IPS-15b (cell line): ENCODE measurements around the gene CEP295NL.
"Not testable (repeated sequence)": the region's sequence is repeated elsewhere in the genome, so short reads cannot be mapped to it uniquely, and the experiment has no call there.

Experiments used
- H3K27me3 ChIP-seq: one replicate; pipeline ENCODE4 v1.6.1; 2013; ENCODE audit warnings: low read length; ENCODE audit not compliant: control insufficient read depth, insufficient read depth
- H3K36me3 ChIP-seq: one replicate; pipeline ENCODE4 v1.6.1; 2013; ENCODE audit warnings: low read length; ENCODE audit not compliant: control insufficient read depth, insufficient read depth
- H3K4me1 ChIP-seq: one replicate; pipeline ENCODE4 v1.6.1; 2013; ENCODE audit warnings: mild to moderate bottlenecking, low read length; ENCODE audit not compliant: control insufficient read depth, insufficient read depth
- H3K4me3 ChIP-seq: one replicate; pipeline ENCODE4 v1.5.1; 2013; ENCODE audit warnings: low read depth, low read length
- H3K9ac ChIP-seq: one replicate; pipeline ENCODE4 v1.6.1; 2013; ENCODE audit warnings: low read depth, mild to moderate bottlenecking, low read length
- H3K9me3 ChIP-seq: one replicate; pipeline ENCODE4 v1.6.1; 2013; ENCODE audit warnings: mild to moderate bottlenecking, low read length; ENCODE audit not compliant: control insufficient read depth, insufficient read depth

CEP295NL gene

DNA sequence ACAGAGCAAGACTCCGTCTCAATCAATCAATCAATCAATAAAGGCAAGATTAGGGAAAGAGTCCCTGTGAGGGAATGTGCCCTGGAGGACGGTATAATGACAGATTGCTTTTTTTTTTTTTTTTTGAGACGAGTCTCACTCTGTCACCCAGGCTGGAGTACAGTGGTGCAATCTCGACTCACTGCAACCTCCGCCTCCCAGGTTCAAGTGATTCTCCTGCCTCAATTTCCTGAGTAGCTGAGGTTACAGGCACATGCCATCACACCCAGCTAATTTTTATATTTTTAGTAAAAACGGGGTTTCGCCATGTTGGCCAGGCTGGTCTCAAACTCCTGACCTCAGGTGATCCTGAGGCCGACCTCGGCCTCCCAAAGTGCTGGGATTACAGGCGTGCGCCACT is 12.9 kb downstream of the CEP295NL start:
- not testable (repeated sequence) for H3K27me3 ChIP-seq, H3K4me3 ChIP-seq, H3K9me3 ChIP-seq, H3K4me1 ChIP-seq, H3K9ac ChIP-seq, H3K36me3 ChIP-seq

GRCh38 chr17:78889531-78889930 is 13.5 kb downstream of the CEP295NL start:
- Histone ChIP-seq H3K4me1 (no peaks in the 10 kb centered on the region), H3K27me3 (no peaks in the 10 kb centered on the region), H3K4me3 (no peak overlapping the region), H3K9me3 (no peaks in the 10 kb centered on the region), H3K36me3 (no peaks in the 10 kb centered on the region), H3K9ac (no peak overlapping the region)

DNA sequence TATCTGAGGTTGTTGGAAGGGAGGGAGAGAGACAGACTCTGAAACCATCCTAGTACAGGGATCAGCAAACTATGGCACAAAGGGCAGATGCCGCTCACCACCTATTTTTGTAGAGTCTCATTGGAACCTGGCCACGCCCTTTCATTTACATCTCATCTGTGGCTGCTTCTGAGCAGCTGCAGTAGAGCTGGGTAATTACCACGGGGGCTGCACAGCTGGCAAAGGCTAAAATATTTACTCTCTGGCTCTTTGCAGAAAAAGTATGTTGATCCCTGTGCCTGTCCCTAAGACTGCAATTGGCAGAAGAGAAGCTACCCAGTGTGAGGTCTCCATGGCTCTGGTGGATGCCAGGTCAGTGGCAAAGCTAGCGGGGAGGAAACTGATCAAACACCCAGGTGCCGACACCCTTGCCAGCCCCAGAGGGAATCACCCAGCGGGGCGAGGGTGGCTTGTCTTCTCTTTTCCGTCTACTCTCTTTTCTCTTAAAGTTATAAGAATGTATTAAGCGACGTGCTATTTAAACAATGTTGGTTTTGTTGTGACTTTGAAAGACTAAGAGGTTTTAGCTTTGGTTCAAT is 14.0 kb downstream of the CEP295NL start:
- Histone ChIP-seq H3K27me3 (no peaks in the 10 kb centered on the region), H3K9me3 (no peaks in the 10 kb centered on the region), H3K36me3 (no peaks in the 10 kb centered on the region), H3K4me1 (peaks cover under 1% of the 10 kb centered on the region), H3K9ac (no peak overlapping the region), H3K4me3 (no peak overlapping the region)

- Histone ChIP-seq H3K9me3 (no peaks in the 10 kb centered on the region), H3K36me3 (no peaks in the 10 kb centered on the region), H3K4me3 (no peak overlapping the region), H3K27me3 (no peaks in the 10 kb centered on the region), H3K9ac (no peak overlapping the region), H3K4me1 (peaks cover 4% of the 10 kb centered on the region)
Observed at GRCh38 chr17:78886954-78887353, 16.0 kb downstream of the CEP295NL start.

- no peak overlapping the region for H3K9ac ChIP-seq
- H3K36me3 ChIP-seq, result no peaks in the 10 kb centered on the region
- H3K4me3 ChIP-seq, result no peak overlapping the region
- no peaks in the 10 kb centered on the region for H3K27me3 ChIP-seq
- no peaks in the 10 kb centered on the region for H3K9me3 ChIP-seq
- peaks cover 4% of the 10 kb centered on the region for H3K4me1 ChIP-seq
Observed at GRCh38 chr17:78885956-78886355, 17.0 kb downstream of the CEP295NL start.

GRCh38 chr17:78884876-78885667 is 17.9 kb downstream of the CEP295NL start:
- no peak overlapping the region for H3K4me3 ChIP-seq
- no peaks in the 10 kb centered on the region for H3K36me3 ChIP-seq
- no peak overlapping the region for H3K9ac ChIP-seq
- no peaks in the 10 kb centered on the region for H3K27me3 ChIP-seq
- H3K9me3 ChIP-seq, result no peaks in the 10 kb centered on the region
- peaks cover 4% of the 10 kb centered on the region for H3K4me1 ChIP-seq

DNA sequence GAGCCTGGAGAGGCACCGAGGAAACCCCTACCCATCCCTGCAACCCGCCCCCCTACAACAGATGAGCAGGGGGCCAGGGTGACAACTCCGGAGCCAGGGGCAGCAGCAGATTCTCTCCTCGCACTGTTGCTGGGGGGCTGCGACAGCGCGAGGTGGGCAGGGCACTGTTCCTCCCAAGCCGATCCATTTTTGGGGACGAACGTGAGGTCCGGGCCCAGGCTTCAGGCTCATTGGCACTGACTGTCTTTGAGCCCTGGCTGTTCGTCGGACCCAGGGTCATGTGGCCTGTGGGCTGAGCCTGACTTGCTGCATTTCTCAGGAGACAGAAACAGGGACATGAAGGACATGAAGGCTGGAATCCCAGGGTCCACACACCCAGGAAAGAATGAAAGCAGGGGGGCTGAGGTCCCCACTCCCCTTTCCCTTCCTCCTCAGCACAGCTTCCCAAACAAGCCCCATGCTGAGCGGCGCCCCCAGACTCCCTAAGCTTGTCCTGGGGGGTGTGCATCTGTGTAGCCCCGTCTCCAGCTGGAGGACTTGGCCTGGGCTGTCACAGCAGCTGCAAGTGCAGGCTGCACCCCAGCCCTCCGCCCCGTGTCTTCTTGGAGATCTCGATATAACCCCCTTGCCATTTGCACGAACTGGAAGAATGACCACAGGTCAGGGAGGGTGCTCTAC is 18.7 kb downstream of the CEP295NL start:
- no peaks in the 10 kb centered on the region for H3K27me3 ChIP-seq
- H3K9me3 ChIP-seq, result no peaks in the 10 kb centered on the region
- H3K4me3 ChIP-seq, result no peak overlapping the region
- H3K36me3 ChIP-seq, result peaks cover 3% of the 10 kb centered on the region
- peaks cover 4% of the 10 kb centered on the region for H3K4me1 ChIP-seq
- H3K9ac ChIP-seq, result peak overlapping the region; percentile 54

DNA sequence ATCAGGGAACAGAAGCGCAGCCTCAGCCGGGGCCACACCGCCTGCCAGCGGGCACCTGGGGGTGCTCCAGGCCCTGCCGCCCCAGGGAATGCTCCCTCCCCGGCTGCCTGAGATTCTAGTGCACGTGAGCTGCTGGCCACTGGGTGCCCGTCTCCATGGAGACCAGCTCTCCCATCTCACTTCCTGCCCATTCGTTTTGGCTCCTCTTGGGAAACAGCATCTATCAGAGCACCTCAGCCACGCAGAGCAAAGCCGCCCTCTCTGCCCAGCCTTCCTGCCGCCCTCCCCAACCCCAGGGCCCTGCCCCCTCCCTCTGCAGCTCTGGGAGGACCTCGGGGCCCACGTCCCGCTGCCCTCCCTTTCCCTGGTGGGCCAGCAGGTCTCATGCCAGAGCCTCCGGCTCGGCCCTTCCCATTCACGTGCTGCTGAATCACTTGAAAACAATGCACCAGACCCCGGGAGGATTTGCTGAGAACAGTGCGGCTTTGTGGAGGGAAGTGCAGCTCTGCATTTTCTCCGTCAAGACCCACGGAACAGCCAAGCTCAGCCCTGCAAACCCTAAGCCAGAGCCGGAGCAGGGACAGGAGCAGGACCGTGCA is 19.4 kb downstream of the CEP295NL start:
- H3K9me3 ChIP-seq, result no peaks in the 10 kb centered on the region
- H3K36me3 ChIP-seq, result peaks cover 3% of the 10 kb centered on the region
- peaks cover 4% of the 10 kb centered on the region for H3K4me1 ChIP-seq
- H3K27me3 ChIP-seq, result no peaks in the 10 kb centered on the region
- peak overlapping the region; percentile 54 for H3K9ac ChIP-seq
- no peak overlapping the region for H3K4me3 ChIP-seq

- Histone ChIP-seq H3K9me3 (no peaks in the 10 kb centered on the region), H3K27me3 (no peaks in the 10 kb centered on the region), H3K4me1 (peaks cover 4% of the 10 kb centered on the region), H3K36me3 (peaks cover 3% of the 10 kb centered on the region), H3K4me3 (no peak overlapping the region), H3K9ac (no peak overlapping the region)
Observed at GRCh38 chr17:78883089-78883532, 19.9 kb downstream of the CEP295NL start.

DNA sequence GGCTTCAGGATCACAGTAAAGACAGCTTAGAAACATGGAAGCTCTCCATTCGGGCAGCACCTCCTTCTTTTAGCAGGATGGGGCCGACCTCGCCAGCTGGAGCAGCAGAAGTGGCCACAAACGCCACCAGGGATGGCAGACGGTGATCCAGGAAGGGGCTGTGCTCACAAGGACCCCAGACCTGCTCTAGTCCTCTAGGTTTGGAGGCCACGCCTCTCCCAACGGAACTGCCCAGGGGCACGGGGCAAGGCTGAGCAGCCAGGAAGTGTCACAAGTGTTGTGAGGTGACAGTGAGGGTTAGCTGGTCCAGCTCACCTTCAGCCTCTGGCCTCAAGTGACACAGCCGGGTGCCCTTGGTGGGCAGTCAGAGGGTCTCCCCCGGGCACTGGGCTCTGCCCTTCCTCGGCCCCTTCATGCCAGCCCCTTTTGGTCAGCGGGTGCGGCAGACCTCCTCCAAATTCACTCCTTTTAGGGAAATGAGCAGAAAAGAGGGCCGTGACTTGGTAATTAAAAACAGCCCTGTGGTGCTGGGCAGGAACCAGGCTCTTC is 20.4 kb downstream of the CEP295NL start:
- no peak overlapping the region for H3K4me3 ChIP-seq
- H3K36me3 ChIP-seq, result peaks cover 3% of the 10 kb centered on the region
- no peaks in the 10 kb centered on the region for H3K27me3 ChIP-seq
- no peak overlapping the region for H3K9ac ChIP-seq
- H3K9me3 ChIP-seq, result no peaks in the 10 kb centered on the region
- H3K4me1 ChIP-seq, result peaks cover 4% of the 10 kb centered on the region

DNA sequence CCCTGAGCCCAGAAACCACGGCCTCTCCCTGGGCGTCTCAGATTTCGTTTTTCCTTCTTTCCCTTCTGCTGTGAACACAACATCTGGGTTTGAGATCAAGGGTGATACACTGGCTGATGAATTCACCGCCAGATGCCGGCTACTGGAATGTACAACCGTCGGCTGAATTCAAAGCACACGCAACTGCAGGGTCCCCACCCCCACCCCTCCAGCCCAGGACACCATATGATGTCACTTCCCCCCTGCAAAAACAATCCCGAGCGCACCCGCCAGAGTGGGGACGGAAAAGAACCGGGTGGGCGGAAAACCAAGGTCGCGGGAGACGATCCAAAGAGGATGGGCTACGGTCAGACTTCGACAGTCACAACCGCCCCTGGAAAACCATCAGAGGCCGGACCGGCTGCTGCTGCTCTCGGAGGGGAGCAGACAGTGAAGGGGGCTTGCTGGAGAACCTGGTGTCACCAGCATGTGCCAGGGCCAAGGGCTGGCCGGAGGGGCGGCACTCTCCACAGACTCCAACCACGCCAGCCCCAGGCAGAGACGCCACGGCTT is 23.3 kb downstream of the CEP295NL start:
- H3K9me3 ChIP-seq, result no peaks in the 10 kb centered on the region
- no peak overlapping the region for H3K4me3 ChIP-seq
- H3K36me3 ChIP-seq, result peaks cover 3% of the 10 kb centered on the region
- H3K9ac ChIP-seq, result no peak overlapping the region
- H3K27me3 ChIP-seq, result no peaks in the 10 kb centered on the region
- peaks cover 4% of the 10 kb centered on the region for H3K4me1 ChIP-seq
